RPMI7951 (cell line): ENCODE results near the gene GRIK2. TPM values are rescaled to one million over a fixed set of nuclear protein-coding genes. Genes with fewer than 3 reads are reported as not detected.

Experiments
- DNase-seq: peaks from one replicate; pipeline ENCODE4 v3.0.0-alpha.2; 2012; ENCODE audit warnings: low read depth
- total RNA-seq: library from RNA; depleted of rRNA; stranded (reverse); fragments of >200 nt; shearing (Covaris generic); gene quantifications from 2 replicates; pipeline ENCODE4 v1.2.3, GENCODE V29; 2014

Gene GRIK2
- total RNA-seq, 1 experiment from 2014 or later, result 2.0 TPM

GRCh38 chr6:101779051-101779844 is 385.7 kb downstream of the GRIK2 start:
- DNase-seq, result peak; percentile 19

- no peak for DNase-seq
Measured at GRCh38 chr6:101783287-101783686, 389.8 kb downstream of the GRIK2 start.

DNA sequence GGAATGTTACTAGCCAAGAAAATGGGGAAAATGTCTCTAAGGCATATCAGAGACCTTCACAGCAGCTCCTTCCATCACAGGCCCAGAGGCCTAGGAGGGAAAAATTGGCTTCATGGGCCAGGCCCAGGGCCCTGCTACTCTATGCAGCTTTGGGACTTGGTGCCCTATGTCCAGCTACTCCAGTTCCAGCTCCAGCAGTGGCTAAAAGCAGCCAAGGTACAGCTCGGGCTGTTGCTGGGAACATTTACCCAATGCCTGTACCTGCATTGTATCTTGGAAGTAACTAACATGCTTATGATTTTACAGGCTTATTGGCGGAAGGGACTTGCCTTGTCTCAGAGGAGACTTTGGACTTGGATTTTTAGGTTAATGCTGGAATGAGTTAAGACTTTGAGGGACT is 390.6 kb downstream of the GRIK2 start:
- no peak for DNase-seq

- DNase-seq, result no peak
Measured at GRCh38 chr6:101799531-101799930, 406.0 kb downstream of the GRIK2 start.

DNA sequence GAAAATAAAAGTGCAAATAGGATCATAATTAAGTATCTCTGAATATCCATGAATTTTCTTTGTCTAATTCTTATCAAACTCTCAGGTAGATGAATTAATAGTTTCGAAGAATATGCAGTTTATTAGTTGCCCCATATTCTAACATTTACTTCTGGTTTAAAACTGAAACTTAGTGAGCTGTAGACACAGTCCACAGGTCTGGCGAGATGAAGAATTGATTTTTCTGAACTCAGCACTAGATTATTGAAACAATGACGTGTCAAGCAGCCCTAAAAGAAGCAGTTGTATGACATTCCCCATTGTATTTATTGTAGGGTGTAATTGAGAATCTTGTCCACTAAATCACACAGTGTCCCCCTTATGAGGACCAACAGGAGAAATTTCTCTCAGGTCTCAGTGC is 407.1 kb downstream of the GRIK2 start:
- no peak for DNase-seq

- DNase-seq, result peak; percentile 30
Measured at GRCh38 chr6:101803136-101803535, 409.6 kb downstream of the GRIK2 start.

GRCh38 chr6:101806241-101806640 is 412.7 kb downstream of the GRIK2 start:
- DNase-seq, result peak; percentile 84

- DNase-seq, result no peak
Measured at GRCh38 chr6:101811108-101811507, 417.6 kb downstream of the GRIK2 start.

- DNase-seq, result no peak
Measured at GRCh38 chr6:101816716-101817115, 423.2 kb downstream of the GRIK2 start.

GRCh38 chr6:101818051-101818450 is 424.5 kb downstream of the GRIK2 start:
- DNase-seq, result no peak

DNA sequence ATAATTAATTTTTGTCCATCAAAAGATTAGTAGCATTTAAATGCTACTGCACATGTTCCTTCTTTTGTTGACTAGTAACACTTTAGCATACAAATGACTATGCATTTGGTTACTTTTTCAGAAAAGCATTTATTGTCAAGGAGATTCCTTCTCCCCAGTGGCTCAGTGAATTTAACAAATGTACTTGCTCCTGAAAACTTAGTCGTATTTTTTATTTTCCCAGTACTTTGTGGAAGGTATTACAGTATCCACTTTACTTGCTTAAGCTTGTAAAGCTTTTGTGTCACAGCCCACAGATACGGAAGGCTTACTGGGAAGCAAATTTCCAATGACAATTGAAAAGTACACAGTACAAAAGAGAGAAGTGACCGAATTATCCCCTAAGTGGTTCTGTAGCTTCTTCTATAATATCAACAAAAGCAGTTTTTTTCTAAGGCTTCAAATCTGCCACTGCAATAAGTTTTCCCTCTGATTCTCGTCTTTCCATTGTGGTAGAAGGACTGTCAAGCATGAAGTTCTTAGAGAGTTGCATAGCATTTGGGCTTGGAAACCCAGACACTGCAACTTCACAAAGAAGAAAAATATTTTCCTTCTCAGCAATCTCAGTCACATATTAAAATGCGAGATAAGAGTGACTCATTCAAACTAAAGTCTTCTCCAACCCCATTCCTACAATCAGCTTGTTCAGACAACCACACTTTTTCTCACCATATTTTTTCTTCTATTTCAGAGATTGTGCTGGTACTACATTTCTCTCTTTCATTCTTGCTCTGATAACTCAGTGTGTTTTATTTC is 431.2 kb downstream of the GRIK2 start:
- DNase-seq, result no peak

GRCh38 chr6:101826269-101826668 is 432.8 kb downstream of the GRIK2 start:
- DNase-seq, result no peak

- DNase-seq, result no peak
Measured at GRCh38 chr6:101826678-101827077, 433.2 kb downstream of the GRIK2 start.

- DNase-seq, result peak; percentile 36
Measured at GRCh38 chr6:101830501-101831031, 437.1 kb downstream of the GRIK2 start.

- DNase-seq, result no peak
Measured at GRCh38 chr6:101832371-101832770, 438.9 kb downstream of the GRIK2 start.

- DNase-seq, result no peak
Measured at GRCh38 chr6:101840100-101840499, 446.6 kb downstream of the GRIK2 start.

DNA sequence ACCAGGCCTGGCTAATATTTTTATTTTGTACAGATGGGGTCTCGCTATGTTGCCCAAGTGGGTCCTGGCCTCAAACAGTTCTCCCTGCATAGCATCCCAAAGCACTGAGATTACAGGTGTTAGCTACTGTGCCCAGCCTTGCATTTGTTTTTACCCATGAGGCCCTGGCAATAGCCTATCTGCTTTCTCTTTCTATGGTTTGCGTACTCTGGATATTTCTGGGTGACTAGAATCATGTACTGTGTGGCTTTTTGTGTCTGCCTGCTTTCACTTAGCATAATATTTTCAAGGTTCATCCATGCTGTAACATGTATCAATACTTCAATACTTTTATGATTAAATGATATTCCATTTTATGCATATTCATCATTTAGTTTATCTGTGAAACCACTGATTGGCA is 451.7 kb downstream of the GRIK2 start:
- DNase-seq, result no peak

DNA sequence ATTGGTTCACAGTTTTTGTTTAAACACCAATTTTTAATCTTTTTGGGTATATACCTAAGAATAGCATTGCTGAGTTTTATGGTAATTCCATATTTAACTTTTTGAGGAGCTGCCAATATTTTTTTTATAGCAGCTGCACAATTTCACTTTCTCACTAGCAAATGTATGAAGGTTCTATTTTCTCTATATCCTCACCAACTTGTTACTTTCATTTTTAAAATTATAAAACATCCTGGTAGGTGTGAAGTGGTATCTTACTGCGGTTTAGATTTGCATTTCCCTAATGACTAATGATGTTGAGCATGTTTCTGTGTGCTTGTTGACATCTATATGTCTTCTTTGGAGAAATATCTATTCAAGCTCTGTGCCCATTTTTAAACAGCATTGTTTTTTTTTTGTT is 452.1 kb downstream of the GRIK2 start:
- DNase-seq, result no peak

- DNase-seq, result no peak
Measured at GRCh38 chr6:101847690-101848089, 454.2 kb downstream of the GRIK2 start.

DNA sequence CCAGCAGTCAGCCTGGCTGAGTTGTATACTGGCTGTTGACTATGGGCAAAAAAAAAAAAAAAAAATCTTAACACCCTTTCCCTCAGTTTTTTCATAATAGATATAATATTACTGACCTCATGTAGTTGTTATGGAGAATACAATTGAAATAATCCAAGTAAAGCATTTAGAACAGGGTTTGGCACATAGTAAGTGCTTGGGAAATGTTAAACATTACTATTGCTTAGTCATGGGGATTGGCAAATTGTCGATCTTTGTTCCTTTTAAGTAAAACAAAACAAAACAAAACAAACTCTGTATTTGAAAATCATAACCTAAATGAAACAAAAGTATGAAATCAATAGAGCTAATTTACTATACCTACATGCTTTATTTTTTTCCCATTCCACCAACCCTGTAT is 458.4 kb downstream of the GRIK2 start:
- DNase-seq, result no peak

DNA sequence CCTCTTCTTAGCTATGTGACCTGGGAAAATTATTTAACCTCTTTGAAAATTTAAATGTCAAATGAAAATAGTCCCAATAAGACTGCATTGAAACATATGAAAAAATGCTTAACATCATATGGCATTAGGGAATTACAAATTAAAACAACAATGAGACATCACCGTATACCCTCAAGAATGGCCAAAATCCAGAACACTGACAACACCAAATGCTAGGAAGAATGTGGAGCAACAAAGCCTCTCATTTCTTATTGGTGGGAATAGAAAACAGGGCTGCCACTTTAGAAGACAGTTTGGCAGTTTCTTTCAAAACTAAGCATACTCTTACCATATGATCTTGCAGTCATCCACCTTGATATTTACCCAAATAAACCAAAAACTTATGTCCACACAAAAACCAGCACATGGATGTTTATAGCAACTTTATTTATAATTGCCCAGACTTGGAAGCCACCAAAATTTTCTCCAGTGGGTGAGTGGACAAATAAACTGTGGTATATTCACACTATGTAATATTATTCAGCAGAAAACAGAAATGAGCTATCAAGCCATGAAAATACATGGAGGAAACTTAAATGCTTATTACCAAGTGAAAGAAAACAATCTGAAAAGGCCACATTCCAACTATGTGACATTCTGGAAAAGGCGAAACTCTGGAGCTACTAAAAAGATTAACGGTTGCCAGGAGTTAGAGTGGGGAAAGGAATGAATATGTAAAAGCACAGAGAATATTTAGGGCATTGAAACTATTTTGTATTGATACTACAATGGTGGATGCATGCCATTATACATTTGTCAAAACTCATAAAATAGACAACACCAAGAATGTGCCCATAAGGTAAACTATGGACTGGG is 459.9 kb downstream of the GRIK2 start:
- DNase-seq, result no peak

DNA sequence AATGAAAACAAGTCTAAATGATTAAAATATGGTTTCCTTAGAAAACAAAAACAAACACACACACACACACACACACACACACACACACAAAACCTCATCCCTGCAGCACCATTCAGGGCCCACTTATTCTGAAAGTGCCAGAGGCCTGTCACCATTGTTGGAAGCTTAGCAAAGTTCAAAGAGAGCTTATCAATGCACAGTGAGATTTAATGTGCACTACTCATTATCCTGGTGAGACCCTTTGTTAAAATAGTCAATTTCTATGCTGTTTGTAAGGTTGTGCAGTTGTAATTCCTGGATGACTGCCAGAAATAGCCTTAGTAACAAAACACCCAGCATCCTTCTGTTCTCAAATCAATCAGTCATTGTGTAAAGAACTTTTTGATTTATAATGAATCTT is 482.9 kb downstream of the GRIK2 start:
- DNase-seq, result no peak
